K562 (cell line): ENCODE data around the gene CFC1. TPM values are rescaled to one million over a fixed set of nuclear protein-coding genes. Genes with fewer than 3 reads are reported as not detected.
"Not testable (repeated sequence)": the region's sequence is repeated elsewhere in the genome, so short reads cannot be mapped to it uniquely, and the experiment has no call there.

Source experiments
- ATAC-seq: fragments of 200-7000 bp; cut with Tn5 transposase; 3 replicates; pipeline ENCODE4 v1.9.1; 2020; ENCODE audit warnings: moderate library complexity
- BruUV-seq: library from RNA; stranded (reverse); fragments of 400-500 nt; replicated peaks from 2 replicates; lab custom pipeline; 2021; lab: Mats Ljungman, UMichigan
- CTCF ChIA-PET: fragments of 300-600 bp; formaldehyde crosslinking; extraction: SDS; loops from one replicate; lab custom pipeline; 2021; ENCODE audit warnings: low intra/inter-chr PET ratio; lab: Yijun Ruan, JAX
- POLR2A ChIA-PET: fragments of 300-600, 350-650 bp; sonication (Branson Sonifier 250); formaldehyde crosslinking; extraction: SDS; loops from one replicate; lab custom pipeline; 2021; ENCODE audit warnings: antibody characterized with exemption, inconsistent platforms; lab: Yijun Ruan, JAX
- DNase-seq, 4 experiments: peaks; one replicate each; pipeline versions ENCODE4 v3.0.0 to v3.0.0-alpha.2; 2011 to 2018; ENCODE audit warnings: low spot score in 3 of 4, mixed read lengths in 3 of 4; ENCODE audit errors: extremely low read depth in 1 of 4
- FAIRE-seq: peaks from 2 replicates; lab custom pipeline; 2011; peaks lifted over from hg19 to GRCh38; lab: Jason Lieb, UNC
- H2AFZ ChIP-seq: 2 replicates; pipeline ENCODE4 v1.6.0; 2011; ENCODE audit warnings: low read depth, low read length, control low read depth, inconsistent platforms
- H3K27ac ChIP-seq: fragments of 200-600 bp; 3 replicates; pipeline ENCODE4 v1.8.0; 2011; ENCODE audit warnings: low read depth, mild to moderate bottlenecking, control low read depth, inconsistent platforms, low read length, moderate library complexity, mixed read lengths; ENCODE audit errors: extremely low read depth
- H3K27me3 ChIP-seq, 2 experiments: fragments of 300-600 bp in 1 of 2; 2 replicates in 1 of 2; 3 replicates in 1 of 2; pipeline versions ENCODE4 v1.6.0 to v1.8.0; 2011; ENCODE audit warnings: inconsistent platforms in 2 of 2, low read length in 2 of 2, mild to moderate bottlenecking in 1 of 2, mixed read lengths in 1 of 2, moderate library complexity in 1 of 2; ENCODE audit not compliant: control insufficient read depth in 2 of 2, insufficient read depth in 2 of 2
- H3K36me3 ChIP-seq: fragments of 300-600 bp; 3 replicates; pipeline ENCODE4 v1.8.0; 2011; ENCODE audit warnings: mild to moderate bottlenecking, low read length, inconsistent platforms; ENCODE audit not compliant: control insufficient read depth, insufficient read depth
- H3K4me1 ChIP-seq, 2 experiments: fragments of 200-600 bp in 1 of 2; replicated peaks in 1 of 2; 2 replicates in 1 of 2; 3 replicates in 1 of 2; pipeline versions ENCODE4 v1.5.1 to v1.8.0; 2011; ENCODE audit warnings: inconsistent platforms in 2 of 2, low read length in 2 of 2, mild to moderate bottlenecking in 1 of 2, mixed read lengths in 1 of 2, moderate library complexity in 1 of 2; ENCODE audit not compliant: control insufficient read depth in 2 of 2, insufficient read depth in 2 of 2
- H3K4me2 ChIP-seq: 2 replicates; pipeline ENCODE4 v1.6.1; 2011; ENCODE audit warnings: low read length, control low read depth, inconsistent platforms, mixed read lengths; ENCODE audit not compliant: insufficient read depth
- H3K4me3 ChIP-seq: fragments of 200-600 bp; sonication (generic), shearing (Covaris generic); 2 replicates; pipeline ENCODE4 v1.5.1; 2016; ENCODE audit warnings: control low read depth, inconsistent platforms
- H3K79me2 ChIP-seq: fragments of 200-600 bp; 3 replicates; pipeline ENCODE4 v1.8.0; 2011; ENCODE audit warnings: low read length, inconsistent platforms; ENCODE audit not compliant: control insufficient read depth, insufficient read depth
- H3K9ac ChIP-seq, 2 experiments: 2 replicates each; pipeline versions ENCODE4 v1.6.0 to v1.6.1; 2011; ENCODE audit warnings: low read depth in 2 of 2, low read length in 2 of 2, control low read depth in 1 of 2, inconsistent platforms in 1 of 2, mild to moderate bottlenecking in 1 of 2, mixed read lengths in 1 of 2; ENCODE audit not compliant: insufficient read depth in 1 of 2
- H3K9me1 ChIP-seq: one replicate; pipeline ENCODE4 v1.6.0; 2011; ENCODE audit warnings: inconsistent platforms, mild to moderate bottlenecking, low read length, moderate library complexity; ENCODE audit not compliant: control insufficient read depth, insufficient read depth
- H3K9me3 ChIP-seq: replicated peaks from 2 replicates; pipeline ENCODE4 v1.5.1; 2011; ENCODE audit warnings: low read depth, low read length, inconsistent platforms; ENCODE audit not compliant: control insufficient read depth, insufficient read depth
- H4K20me1 ChIP-seq: replicated peaks from 2 replicates; pipeline ENCODE4 v1.6.1; 2011; ENCODE audit warnings: low read length, inconsistent platforms, mixed read lengths; ENCODE audit not compliant: control insufficient read depth, insufficient read depth
- WGBS: fragments of 100-300 bp; shearing (Covaris generic); methylation state at CpG from one replicate; pipeline ENCODE4 v1.1.6; 2016; ENCODE audit warnings: low coverage, mixed read lengths; ENCODE audit not compliant: insufficient coverage; ENCODE audit errors: missing lambda C conversion rate; 5-methylcytosine and 5-hydroxymethylcytosine counted together
- in situ Hi-C: fragments of 300-500 bp; cut with MboI; formaldehyde crosslinking; loops from 4 replicates; pipeline ENCODE4 v1.15.0; 2018; ENCODE audit warnings: inconsistent platforms, mixed read lengths
- intact Hi-C: fragments of 100-400 bp; cut with micrococcal nuclease; formaldehyde crosslinking; loops from 2 replicates; pipeline ENCODE4 v1.14.2; 2022
- polyA plus RNA-seq, 8 experiments: library from polyadenylated mRNA; depleted of rRNA in 4 of 8; stranded (reverse) in 5 of 8; unstranded in 3 of 8; fragments of >200 nt; fragmentation: Nextera tagmentation in 2 of 8; fragmentation: Illumina TruSeq in 1 of 8; extraction: Ambion mirVana in 2 of 8; extraction: Trizol in 1 of 8; gene quantifications; 2 replicates each; pipeline versions ENCODE4 v1.2.1 to v1.2.3, GENCODE V29; 2011 to 2014; ENCODE audit warnings: inconsistent platforms in 1 of 8, missing spikeins in 1 of 8
- total RNA-seq, 7 experiments: library from RNA; depleted of rRNA in 6 of 7; stranded (reverse); fragments of >200 nt in 6 of 7; fragmentation: Illumina TruSeq in 2 of 7; extraction: Trizol in 2 of 7; gene quantifications; 2 replicates each; pipeline versions ENCODE4 v1.2.1 to v1.2.3, GENCODE V29; 2011 to 2021; ENCODE audit warnings: low replicate concordance in 1 of 7

The CFC1 gene
- total and polyA plus RNA-seq, 9 of the 15 experiments (the other 6 are each of a cell fraction or from before 2014, with no cell fraction given) = not detected

DNA sequence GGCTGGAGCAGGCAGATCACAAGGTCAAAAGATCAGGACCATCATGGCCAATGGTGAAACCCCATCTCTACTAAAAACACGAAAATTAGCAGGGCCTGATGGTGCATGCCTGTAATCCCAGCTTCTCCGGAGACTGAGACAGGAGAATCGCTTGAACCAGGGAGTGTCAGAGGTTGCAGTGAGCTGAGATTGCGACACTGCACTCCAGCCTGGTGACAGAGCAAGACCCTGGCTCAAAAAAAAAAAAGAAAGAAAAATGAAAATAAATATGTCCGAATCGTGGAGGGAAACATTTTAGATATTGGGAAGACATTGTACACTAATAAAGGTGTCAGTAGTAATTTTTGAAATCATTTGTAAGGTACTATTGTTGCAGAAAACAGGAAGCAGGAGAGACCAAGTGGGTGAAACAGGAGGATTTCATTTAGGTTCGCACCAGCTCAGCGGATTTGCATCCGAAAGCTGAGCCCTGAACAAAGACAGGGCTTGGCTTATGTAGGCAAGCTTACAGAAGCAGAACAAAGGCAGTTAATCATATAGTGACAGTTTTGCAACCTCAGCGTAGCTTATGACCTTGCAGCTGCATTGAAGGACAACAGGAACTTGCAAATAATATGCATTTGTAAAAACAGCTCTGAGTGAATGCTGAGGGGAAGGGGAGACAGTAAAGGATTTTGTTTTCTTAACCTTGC lies 29.6 kb upstream of the CFC1 start:
- H3K4me3 ChIP-seq, in situ Hi-C loops, H3K27me3 ChIP-seq, H3K9ac ChIP-seq, intact Hi-C loops, H3K9me1 ChIP-seq, BruUV-seq, H3K27ac ChIP-seq, H3K9me3 ChIP-seq, FAIRE-seq, H3K4me2 ChIP-seq, POLR2A ChIA-PET, DNase-seq, H2AFZ ChIP-seq, CTCF ChIA-PET, H3K79me2 ChIP-seq, H4K20me1 ChIP-seq, H3K4me1 ChIP-seq, H3K36me3 ChIP-seq, ATAC-seq: not testable (repeated sequence)
- 0% methylated on average over 4 of the region's 10 CpGs for WGBS

DNA sequence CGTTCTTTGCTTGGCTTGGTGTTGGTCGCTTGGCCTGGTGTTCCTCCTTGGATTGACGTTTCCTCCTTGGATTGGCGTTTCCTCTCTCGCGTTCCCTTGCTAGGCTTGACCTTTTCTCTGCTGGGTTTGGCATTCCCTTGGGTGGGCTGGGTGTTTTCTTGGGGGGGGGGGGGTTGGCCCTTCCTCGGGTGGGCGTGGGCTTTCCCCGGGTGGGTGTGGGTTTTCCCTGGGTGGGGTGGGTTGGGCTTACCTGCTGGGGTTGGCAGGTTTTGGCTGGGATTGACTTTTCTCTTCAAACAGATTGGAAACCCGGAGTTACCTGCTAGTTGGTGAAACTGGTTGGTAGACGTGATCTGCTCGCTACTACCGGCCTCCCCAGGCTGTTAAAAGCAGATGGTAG lies 11.8 kb upstream of the CFC1 start, which contains the start of gene POTEJ:
TSS of gene POTEJ (plus strand) at position 301 of the 400 bp plus-strand sequence. CDS start at position 394, 93 bp downstream.
- H4K20me1 ChIP-seq, FAIRE-seq, in situ Hi-C loops, H3K9me3 ChIP-seq, H3K27me3 ChIP-seq, CTCF ChIA-PET, H3K36me3 ChIP-seq, H3K4me1 ChIP-seq, POLR2A ChIA-PET, H3K9me1 ChIP-seq, H3K9ac ChIP-seq, BruUV-seq, H3K4me3 ChIP-seq, H3K27ac ChIP-seq, intact Hi-C loops, H2AFZ ChIP-seq, H3K79me2 ChIP-seq, DNase-seq, H3K4me2 ChIP-seq, ATAC-seq: not testable (repeated sequence)
- no CpG with 5 or more reads among the region's 13 CpGs for WGBS

DNA sequence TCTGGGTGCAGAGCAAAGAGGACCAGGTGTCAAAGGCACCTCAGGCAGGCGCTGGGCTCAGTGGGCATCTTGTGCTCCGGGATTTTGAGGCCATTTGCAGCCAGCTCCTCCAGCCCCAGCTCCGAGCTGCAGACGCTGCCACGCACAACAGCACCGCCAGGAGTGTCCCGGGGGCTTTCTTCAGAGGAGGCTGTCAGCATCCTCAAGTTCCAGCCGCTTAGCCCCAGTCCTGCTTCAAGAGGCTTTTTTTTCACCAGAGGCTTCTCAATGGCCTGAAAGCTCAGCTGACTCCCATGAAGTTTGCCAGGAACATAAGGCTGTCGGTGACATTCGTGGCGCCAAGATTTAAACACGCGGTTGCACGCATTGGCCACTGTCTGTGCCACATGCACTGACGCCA lies 11.1 kb upstream of the CFC1 start:
- H3K36me3 ChIP-seq, in situ Hi-C loops, H3K79me2 ChIP-seq, intact Hi-C loops, DNase-seq, H3K9ac ChIP-seq, H3K4me2 ChIP-seq, BruUV-seq, ATAC-seq, H2AFZ ChIP-seq, H4K20me1 ChIP-seq, H3K27me3 ChIP-seq, CTCF ChIA-PET, FAIRE-seq, H3K4me3 ChIP-seq, H3K27ac ChIP-seq, H3K9me1 ChIP-seq, H3K4me1 ChIP-seq, H3K9me3 ChIP-seq, POLR2A ChIA-PET: not testable (repeated sequence)
- WGBS = 35% methylated on average over 13 of the region's 15 CpGs
